ENCODE results near the gene BOD1L2. TPM values are rescaled to one million over a fixed set of nuclear protein-coding genes. Genes with fewer than 3 reads are reported as not detected.

BOD1L2 gene
- total RNA-seq, 5 donors from 2014 or later (not counting 1 experiment from before 2014, with no cell fraction given), result not detected

GRCh38 chr18:57135699-57136098 is 11.2 kb upstream of the BOD1L2 start:
- 71% methylated on average over 1 of the region's 4 CpGs for WGBS (ENCODE audit: insufficient coverage)
- H3K4me3 Mint-ChIP-seq, result no peak overlapping the region
- ATAC-seq (replicated peaks in 1 of 4), result no peak
- POLR2A ChIA-PET, result no interaction called here
- no peak overlapping the region for H3K27ac ChIP-seq (ENCODE audit: low read length)
- no peaks in the 10 kb centered on the region for H3K9me3 Mint-ChIP-seq
- no peak for DNase-seq
- no peaks in the 10 kb centered on the region for H3K36me3 Mint-ChIP-seq
- no peak overlapping the region for H3K27ac Mint-ChIP-seq
- H3K4me3 ChIP-seq (ENCODE audit: control insufficient read depth in 1 of 2, extremely low read depth in 1 of 2, low read length in 1 of 2), result no peak overlapping the region
- peaks cover 4 to 37% of the 10 kb centered on the region in 2 donors for H3K27me3 Mint-ChIP-seq
- H3K4me1 ChIP-seq (ENCODE audit: control insufficient read depth in 1 of 2, extremely low read depth in 1 of 2, insufficient read depth in 2 of 2, low read length in 2 of 2), result no peaks in the 10 kb centered on the region
- H3K27me3 ChIP-seq (replicated peaks in 1 of 2; ENCODE audit: control insufficient read depth in 2 of 2, extremely low read depth in 1 of 2, insufficient read depth in 2 of 2, low read length in 1 of 2), result peaks cover 0 to 17% of the 10 kb centered on the region in 2 experiments
- CTCF ChIA-PET, result no interaction called here
- H3K36me3 ChIP-seq (ENCODE audit: control insufficient read depth in 2 of 2, extremely low read depth in 1 of 2, insufficient read depth in 1 of 2, low read length in 1 of 2), result no peaks in the 10 kb centered on the region
- H3K9me3 ChIP-seq, result no peaks in the 10 kb centered on the region
- H3K4me1 Mint-ChIP-seq, result no peaks in the 10 kb centered on the region

GRCh38 chr18:57137847-57138246 is 9.0 kb upstream of the BOD1L2 start:
- H3K4me1 ChIP-seq (ENCODE audit: control insufficient read depth in 1 of 2, extremely low read depth in 1 of 2, insufficient read depth in 2 of 2, low read length in 2 of 2), result no peaks in the 10 kb centered on the region
- ATAC-seq (replicated peaks in 1 of 4), result no peak
- DNase-seq, result no peak
- CTCF ChIA-PET, result no interaction called here
- H3K27me3 ChIP-seq (replicated peaks in 1 of 2; ENCODE audit: control insufficient read depth in 2 of 2, extremely low read depth in 1 of 2, insufficient read depth in 2 of 2, low read length in 1 of 2), result peaks cover 0 to 14% of the 10 kb centered on the region in 2 experiments
- H3K27ac ChIP-seq (ENCODE audit: low read length), result no peak overlapping the region
- H3K4me1 Mint-ChIP-seq, result no peaks in the 10 kb centered on the region
- POLR2A ChIA-PET, result no interaction called here
- WGBS (ENCODE audit: insufficient coverage), result 92% methylated on average over 3 of the region's 3 CpGs
- peaks cover 6 to 18% of the 10 kb centered on the region in 2 donors for H3K27me3 Mint-ChIP-seq
- no peak overlapping the region for H3K4me3 Mint-ChIP-seq
- H3K9me3 ChIP-seq, result no peaks in the 10 kb centered on the region
- H3K36me3 ChIP-seq (ENCODE audit: control insufficient read depth in 2 of 2, extremely low read depth in 1 of 2, insufficient read depth in 1 of 2, low read length in 1 of 2), result no peaks in the 10 kb centered on the region
- no peak overlapping the region for H3K4me3 ChIP-seq (ENCODE audit: control insufficient read depth in 1 of 2, extremely low read depth in 1 of 2, low read length in 1 of 2)
- H3K36me3 Mint-ChIP-seq, result no peaks in the 10 kb centered on the region
- no peaks in the 10 kb centered on the region for H3K9me3 Mint-ChIP-seq
- H3K27ac Mint-ChIP-seq, result no peak overlapping the region

GRCh38 chr18:57141208-57142129 is 5.4 kb upstream of the BOD1L2 start:
- ATAC-seq (replicated peaks in 1 of 4) (no peak), DNase-seq (no peak)
- Mint-ChIP-seq H3K27ac (no peak overlapping the region), H3K27me3 (peaks cover 6 to 13% of the 10 kb centered on the region in 2 donors), H3K4me1 (no peaks in the 10 kb centered on the region), H3K4me3 (no peak overlapping the region), H3K9me3 (no peaks in the 10 kb centered on the region), H3K36me3 (no peaks in the 10 kb centered on the region)
- Histone ChIP-seq H3K27me3 (replicated peaks in 1 of 2; ENCODE audit: control insufficient read depth in 2 of 2, extremely low read depth in 1 of 2, insufficient read depth in 2 of 2, low read length in 1 of 2) (peaks cover 0 to 12% of the 10 kb centered on the region in 2 experiments), H3K36me3 (ENCODE audit: control insufficient read depth in 2 of 2, extremely low read depth in 1 of 2, insufficient read depth in 1 of 2, low read length in 1 of 2) (no peaks in the 10 kb centered on the region), H3K27ac (ENCODE audit: low read length) (no peak overlapping the region), H3K4me1 (ENCODE audit: control insufficient read depth in 1 of 2, extremely low read depth in 1 of 2, insufficient read depth in 2 of 2, low read length in 2 of 2) (no peaks in the 10 kb centered on the region), H3K4me3 (ENCODE audit: control insufficient read depth in 1 of 2, extremely low read depth in 1 of 2, low read length in 1 of 2) (no peak overlapping the region), H3K9me3 (no peaks in the 10 kb centered on the region)
- CTCF ChIA-PET, result no interaction called here
- POLR2A ChIA-PET, result no interaction called here
- 96% methylated on average over 3 of the region's 10 CpGs for WGBS (ENCODE audit: insufficient coverage)

DNA sequence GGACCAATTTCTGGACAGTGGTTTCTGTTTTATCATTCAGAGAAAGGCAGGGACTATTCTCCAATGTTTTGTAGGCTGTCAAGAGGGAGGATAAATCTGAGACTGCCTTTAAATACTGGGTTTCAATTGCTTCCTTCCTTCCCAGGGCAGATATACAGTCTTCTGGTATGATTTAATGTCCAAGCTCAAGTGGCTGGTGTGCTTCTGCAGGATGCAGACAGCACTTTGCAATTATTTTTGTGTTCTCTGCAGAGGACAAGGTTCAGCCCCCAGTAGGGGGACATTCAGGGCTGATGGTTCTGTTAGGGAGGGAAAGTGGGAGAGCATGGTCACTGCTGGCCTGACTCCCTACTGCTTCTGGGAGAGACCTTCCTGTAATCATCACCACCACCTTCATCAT is 4.6 kb upstream of the BOD1L2 start:
- Histone ChIP-seq H3K4me1 (ENCODE audit: control insufficient read depth in 1 of 2, extremely low read depth in 1 of 2, insufficient read depth in 2 of 2, low read length in 2 of 2) (no peaks in the 10 kb centered on the region), H3K36me3 (ENCODE audit: control insufficient read depth in 2 of 2, extremely low read depth in 1 of 2, insufficient read depth in 1 of 2, low read length in 1 of 2) (no peaks in the 10 kb centered on the region), H3K9me3 (no peaks in the 10 kb centered on the region), H3K27me3 (replicated peaks in 1 of 2; ENCODE audit: control insufficient read depth in 2 of 2, extremely low read depth in 1 of 2, insufficient read depth in 2 of 2, low read length in 1 of 2) (peaks cover 0 to 12% of the 10 kb centered on the region in 2 experiments), H3K27ac (ENCODE audit: low read length) (no peak overlapping the region), H3K4me3 (ENCODE audit: control insufficient read depth in 1 of 2, extremely low read depth in 1 of 2, low read length in 1 of 2) (no peak overlapping the region)
- Mint-ChIP-seq H3K4me3 (no peak overlapping the region), H3K9me3 (no peaks in the 10 kb centered on the region), H3K27ac (no peak overlapping the region), H3K36me3 (no peaks in the 10 kb centered on the region), H3K27me3 (peaks cover 6 to 12% of the 10 kb centered on the region in 2 donors), H3K4me1 (no peaks in the 10 kb centered on the region)
- no peak for DNase-seq
- ChIA-PET CTCF (no interaction called here), POLR2A (no interaction called here)
- ATAC-seq (replicated peaks in 1 of 4), result no peak

GRCh38 chr18:57143265-57143664 is 3.6 kb upstream of the BOD1L2 start:
- ATAC-seq (replicated peaks in 1 of 4), result no peak
- CTCF ChIA-PET, result no interaction called here
- H3K4me3 Mint-ChIP-seq, result no peak overlapping the region

GRCh38 chr18:57148263-57148662 is 1.4 kb downstream of the BOD1L2 start:
- no peak overlapping the region for H3K27ac Mint-ChIP-seq
- Histone ChIP-seq H3K9me3 (no peaks in the 10 kb centered on the region), H3K27ac (ENCODE audit: low read length) (no peak overlapping the region), H3K4me3 (ENCODE audit: control insufficient read depth in 1 of 2, extremely low read depth in 1 of 2, low read length in 1 of 2) (no peak overlapping the region), H3K27me3 (replicated peaks in 1 of 2; ENCODE audit: control insufficient read depth in 2 of 2, extremely low read depth in 1 of 2, insufficient read depth in 2 of 2, low read length in 1 of 2) (peaks cover 0 to 14% of the 10 kb centered on the region in 2 experiments), H3K36me3 (ENCODE audit: control insufficient read depth in 2 of 2, extremely low read depth in 1 of 2, insufficient read depth in 1 of 2, low read length in 1 of 2) (no peaks in the 10 kb centered on the region), H3K4me1 (ENCODE audit: control insufficient read depth in 1 of 2, extremely low read depth in 1 of 2, insufficient read depth in 2 of 2, low read length in 2 of 2) (no peaks in the 10 kb centered on the region)
- ChIA-PET POLR2A (no interaction called here), CTCF (no interaction called here)
- peaks cover 0 to 5% (median 2%) of the 10 kb centered on the region in 3 donors for H3K4me1 Mint-ChIP-seq
- no peaks in the 10 kb centered on the region for H3K36me3 Mint-ChIP-seq
- ATAC-seq (replicated peaks in 1 of 4), result no peak
- H3K27me3 Mint-ChIP-seq, result peaks cover 23 to 29% of the 10 kb centered on the region in 2 donors
- no peak overlapping the region for H3K4me3 Mint-ChIP-seq
- H3K9me3 Mint-ChIP-seq, result no peaks in the 10 kb centered on the region
- 20% methylated on average over 1 of the region's 1 CpG for WGBS (ENCODE audit: insufficient coverage)
- DNase-seq, result no peak

More at GRCh38 chr18:57143265-57143664, 3.6 kb upstream of the BOD1L2 start:
- Histone ChIP-seq H3K27me3 (replicated peaks in 1 of 2; ENCODE audit: control insufficient read depth in 2 of 2, extremely low read depth in 1 of 2, insufficient read depth in 2 of 2, low read length in 1 of 2) (peaks cover 0 to 12% of the 10 kb centered on the region in 2 experiments), H3K27ac (ENCODE audit: low read length) (no peak overlapping the region), H3K9me3 (no peaks in the 10 kb centered on the region), H3K4me3 (ENCODE audit: control insufficient read depth in 1 of 2, extremely low read depth in 1 of 2, low read length in 1 of 2) (no peak overlapping the region), H3K4me1 (ENCODE audit: control insufficient read depth in 1 of 2, extremely low read depth in 1 of 2, insufficient read depth in 2 of 2, low read length in 2 of 2) (no peaks in the 10 kb centered on the region), H3K36me3 (ENCODE audit: control insufficient read depth in 2 of 2, extremely low read depth in 1 of 2, insufficient read depth in 1 of 2, low read length in 1 of 2) (no peaks in the 10 kb centered on the region)
- no peak for DNase-seq
- no peaks in the 10 kb centered on the region for H3K36me3 Mint-ChIP-seq
- H3K27me3 Mint-ChIP-seq, result peaks cover 6 to 16% of the 10 kb centered on the region in 2 donors
- POLR2A ChIA-PET, result no interaction called here
- H3K9me3 Mint-ChIP-seq, result no peaks in the 10 kb centered on the region
- no CpG with 5 or more reads among the region's 1 CpG for WGBS (ENCODE audit: insufficient coverage)
- no peaks in the 10 kb centered on the region for H3K4me1 Mint-ChIP-seq
- H3K27ac Mint-ChIP-seq, result no peak overlapping the region
